Colonic mucosa (tissue), 4 donors: ENCODE measurements around the gene PSMB8. TPM values are rescaled to one million over a fixed set of nuclear protein-coding genes. Genes with fewer than 3 reads are reported as not detected.
A peak's percentile ranks its signal among the peaks of the same experiment; 100 is the strongest.
"Not testable (repeated sequence)": the region's sequence is repeated elsewhere in the genome, so short reads cannot be mapped to it uniquely, and the experiment has no call there.

Source experiments
- DNase-seq: peaks from one replicate; pipeline ENCODE4 v3.0.0-alpha.2; 2020
- H3K27ac ChIP-seq: fragments of 200-600 bp; one replicate; pipeline ENCODE4 v1.8.0; 2021
- H3K27me3 ChIP-seq: fragments of 200-600 bp; one replicate; pipeline ENCODE4 v1.8.0; 2021
- H3K36me3 ChIP-seq: fragments of 200-600 bp; one replicate; pipeline ENCODE4 v1.8.0; 2021
- H3K4me1 ChIP-seq: fragments of 200-600 bp; one replicate; pipeline ENCODE4 v1.8.0; 2021; ENCODE audit warnings: mild to moderate bottlenecking
- H3K4me3 ChIP-seq: fragments of 200-600 bp; one replicate; pipeline ENCODE4 v1.8.0; 2021
- H3K9ac ChIP-seq, 2 donors: one replicate each; pipeline ENCODE4 v1.7.0; 2013; ENCODE audit warnings: control low read depth in 2 of 2, low read depth in 2 of 2, low read length in 2 of 2
- H3K9me3 ChIP-seq: fragments of 200-600 bp; one replicate; pipeline ENCODE4 v1.8.0; 2021
- intact Hi-C: fragments of 100-400 bp; cut with DNase I; formaldehyde crosslinking; loops from one replicate; pipeline ENCODE4 v1.14.1; 2022
- total RNA-seq, 2 donors: library from RNA; stranded (reverse); fragmentation: NEBNext Ultra II Directional in 1 of 2; extraction: Animal tissue kit (Norgen Biotek cat#: 25700) in 1 of 2; gene quantifications; one replicate each; pipeline ENCODE4 v1.2.1, GENCODE V29; 2021
- TF ChIP-seq, protein P1 (sequence below): fragments of 200-600 bp; IDR thresholded peaks from one replicate; pipeline ENCODE4 v1.8.0; 2022; ENCODE audit warnings: antibody characterized with exemption, mild to moderate bottlenecking
- donor health status: healthy.
- donor health status: DM: no; HTN: no; CAD: no.
- donor health status: DM: no; HTN: no; CAD: no.

Gene PSMB8
- total RNA-seq, 2 donors from 2014 or later, result 152 to 154 TPM

GRCh38 chr6:32886681-32887383 lies 43.0 kb upstream of the PSMB8 start:
- no peak for DNase-seq
- TF ChIP-seq, protein P1, sequence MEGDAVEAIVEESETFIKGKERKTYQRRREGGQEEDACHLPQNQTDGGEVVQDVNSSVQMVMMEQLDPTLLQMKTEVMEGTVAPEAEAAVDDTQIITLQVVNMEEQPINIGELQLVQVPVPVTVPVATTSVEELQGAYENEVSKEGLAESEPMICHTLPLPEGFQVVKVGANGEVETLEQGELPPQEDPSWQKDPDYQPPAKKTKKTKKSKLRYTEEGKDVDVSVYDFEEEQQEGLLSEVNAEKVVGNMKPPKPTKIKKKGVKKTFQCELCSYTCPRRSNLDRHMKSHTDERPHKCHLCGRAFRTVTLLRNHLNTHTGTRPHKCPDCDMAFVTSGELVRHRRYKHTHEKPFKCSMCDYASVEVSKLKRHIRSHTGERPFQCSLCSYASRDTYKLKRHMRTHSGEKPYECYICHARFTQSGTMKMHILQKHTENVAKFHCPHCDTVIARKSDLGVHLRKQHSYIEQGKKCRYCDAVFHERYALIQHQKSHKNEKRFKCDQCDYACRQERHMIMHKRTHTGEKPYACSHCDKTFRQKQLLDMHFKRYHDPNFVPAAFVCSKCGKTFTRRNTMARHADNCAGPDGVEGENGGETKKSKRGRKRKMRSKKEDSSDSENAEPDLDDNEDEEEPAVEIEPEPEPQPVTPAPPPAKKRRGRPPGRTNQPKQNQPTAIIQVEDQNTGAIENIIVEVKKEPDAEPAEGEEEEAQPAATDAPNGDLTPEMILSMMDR, result no peak
- H3K4me3 ChIP-seq, result no peak overlapping the region
- no peaks in the 10 kb centered on the region for H3K27me3 ChIP-seq
- no peaks in the 10 kb centered on the region for H3K9me3 ChIP-seq
- H3K9ac ChIP-seq, result no peak overlapping the region
- intact Hi-C loops, result loop anchor here (5.0 kb wide), 2 partner anchors 45 to 60 kb away; no protein-coding TSS in a partner anchor
- H3K27ac ChIP-seq, result no peak overlapping the region
- H3K4me1 ChIP-seq, result no peaks in the 10 kb centered on the region
- H3K36me3 ChIP-seq, result no peaks in the 10 kb centered on the region

- Histone ChIP-seq H3K4me3 (no peak overlapping the region), H3K36me3 (no peaks in the 10 kb centered on the region), H3K9me3 (no peaks in the 10 kb centered on the region), H3K4me1 (no peaks in the 10 kb centered on the region), H3K27ac (no peak overlapping the region), H3K9ac (no peak overlapping the region), H3K27me3 (no peaks in the 10 kb centered on the region)
- intact Hi-C loops, result loop anchor here (5.0 kb wide), 2 partner anchors 47 to 62 kb away; no protein-coding TSS in a partner anchor
- no peak for DNase-seq
- TF ChIP-seq, protein P1, result peak; percentile 66
These were observed 41.9 kb upstream of the PSMB8 start for GRCh38 chr6:32885698-32886286.

DNA sequence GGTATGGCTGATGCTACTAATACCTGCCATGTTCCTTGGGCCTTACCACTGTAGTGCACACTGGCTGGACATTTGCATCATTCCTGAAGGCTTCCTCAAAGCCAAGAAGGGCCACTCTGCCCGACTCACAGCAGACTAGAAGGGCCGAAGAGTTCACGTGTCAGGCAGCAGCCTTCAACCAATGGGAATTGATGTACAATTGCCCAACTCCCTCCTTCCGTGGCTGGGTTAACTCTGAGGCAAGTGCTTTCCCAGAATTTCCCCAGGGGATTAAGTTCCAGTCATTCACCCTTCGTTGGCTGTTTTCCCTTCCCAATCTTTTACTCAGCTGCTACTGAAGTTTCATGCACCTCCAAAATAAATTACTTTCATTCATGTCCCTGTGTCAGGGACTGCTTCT lies 39.9 kb upstream of the PSMB8 start:
- Histone ChIP-seq H3K9me3 (no peaks in the 10 kb centered on the region), H3K9ac (no peak overlapping the region), H3K27me3 (no peaks in the 10 kb centered on the region), H3K36me3 (no peaks in the 10 kb centered on the region), H3K4me3 (no peak overlapping the region), H3K4me1 (no peaks in the 10 kb centered on the region), H3K27ac (no peak overlapping the region)
- intact Hi-C loops, result loop anchor here (1.0 kb wide), 1 partner anchor 101 kb away; no protein-coding TSS in a partner anchor
- TF ChIP-seq, protein P1, result no peak
- DNase-seq, result no peak

DNA sequence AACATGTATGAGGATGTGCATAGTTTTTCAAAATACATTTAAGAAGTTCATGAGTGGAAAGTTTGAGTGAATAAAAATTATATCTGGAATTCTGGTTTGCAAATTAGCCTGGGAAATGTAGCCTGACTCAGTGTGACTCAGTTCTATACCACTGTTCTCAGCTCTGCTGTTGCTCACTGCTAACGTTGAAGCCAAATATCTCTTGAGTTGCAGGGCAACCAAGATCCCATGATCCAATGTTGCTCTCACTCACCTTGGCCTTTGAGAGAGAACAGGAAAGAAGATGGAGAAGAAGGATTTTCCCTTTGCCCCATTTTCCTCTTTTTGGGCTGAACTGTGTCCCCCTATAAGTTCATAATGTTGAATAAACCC lies 39.0 kb upstream of the PSMB8 start:
- Histone ChIP-seq H3K4me1 (no peaks in the 10 kb centered on the region), H3K4me3 (no peak overlapping the region), H3K9ac (no peak overlapping the region), H3K27me3 (no peaks in the 10 kb centered on the region), H3K36me3 (no peaks in the 10 kb centered on the region), H3K9me3 (no peaks in the 10 kb centered on the region), H3K27ac (no peak overlapping the region)
- no peak for DNase-seq
- TF ChIP-seq, protein P1, result no peak
- intact Hi-C loops, result no loop called here

DNA sequence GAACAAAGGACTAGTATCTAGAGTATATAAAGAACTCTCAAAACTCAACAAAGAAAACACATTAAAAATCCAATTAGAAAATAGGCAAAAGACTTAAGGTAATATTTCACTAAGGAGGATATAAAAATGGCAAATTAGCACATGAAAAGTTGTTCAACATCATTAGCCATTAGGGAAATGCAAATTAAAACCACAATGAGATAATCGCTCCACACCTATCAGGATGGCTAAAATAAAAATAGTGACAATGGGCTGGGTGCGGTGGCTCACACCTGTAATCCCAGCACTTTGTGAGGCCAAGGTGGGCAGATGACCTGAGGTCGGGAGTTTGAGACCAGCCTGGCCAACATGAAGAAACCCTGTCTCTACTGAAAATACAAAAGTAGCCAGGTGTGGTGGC lies 37.1 kb upstream of the PSMB8 start:
- H3K36me3 ChIP-seq, DNase-seq, intact Hi-C loops, H3K4me1 ChIP-seq, H3K27me3 ChIP-seq, H3K4me3 ChIP-seq, H3K9ac ChIP-seq, H3K9me3 ChIP-seq, H3K27ac ChIP-seq: not testable (repeated sequence)

DNA sequence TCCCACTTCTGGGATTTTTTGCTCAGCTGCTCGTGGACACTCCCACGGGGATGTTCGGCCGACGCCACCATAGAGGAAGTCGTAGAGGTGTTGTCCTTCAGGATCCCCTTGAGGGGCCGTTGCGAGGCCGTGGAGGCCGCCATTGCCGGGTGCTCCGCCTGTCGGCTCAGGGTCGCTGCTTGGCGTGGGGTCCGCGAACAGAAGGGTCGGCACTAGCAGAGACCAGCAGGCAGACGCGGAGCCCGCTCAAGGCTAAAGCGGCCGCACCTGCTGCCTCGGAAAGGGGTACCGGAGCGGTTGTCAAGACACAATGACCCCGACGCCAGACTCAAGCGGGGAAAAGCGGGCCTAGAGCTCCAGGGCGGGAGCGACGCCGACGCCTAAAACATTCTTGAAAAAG lies 35.8 kb upstream of the PSMB8 start:
- H3K4me1 ChIP-seq, result no peaks in the 10 kb centered on the region
- intact Hi-C loops, result no loop called here
- DNase-seq, result no peak
- no peak overlapping the region for H3K9ac ChIP-seq
- H3K4me3 ChIP-seq, result no peak overlapping the region
- no peaks in the 10 kb centered on the region for H3K36me3 ChIP-seq
- no peaks in the 10 kb centered on the region for H3K9me3 ChIP-seq
- H3K27me3 ChIP-seq, result no peaks in the 10 kb centered on the region
- TF ChIP-seq, protein P1, result no peak
- no peak overlapping the region for H3K27ac ChIP-seq
